SKM-1 (cell line): ENCODE results near the gene IRGC.
"Not testable (repeated sequence)": the region's sequence is repeated elsewhere in the genome, so short reads cannot be mapped to it uniquely, and the experiment has no call there.

Experiments
- DNase-seq: peaks from one replicate; lab custom pipeline; 2025; ENCODE audit not compliant: unreplicated experiment; lab: John Stamatoyannopoulos, UW

IRGC gene, protein sequence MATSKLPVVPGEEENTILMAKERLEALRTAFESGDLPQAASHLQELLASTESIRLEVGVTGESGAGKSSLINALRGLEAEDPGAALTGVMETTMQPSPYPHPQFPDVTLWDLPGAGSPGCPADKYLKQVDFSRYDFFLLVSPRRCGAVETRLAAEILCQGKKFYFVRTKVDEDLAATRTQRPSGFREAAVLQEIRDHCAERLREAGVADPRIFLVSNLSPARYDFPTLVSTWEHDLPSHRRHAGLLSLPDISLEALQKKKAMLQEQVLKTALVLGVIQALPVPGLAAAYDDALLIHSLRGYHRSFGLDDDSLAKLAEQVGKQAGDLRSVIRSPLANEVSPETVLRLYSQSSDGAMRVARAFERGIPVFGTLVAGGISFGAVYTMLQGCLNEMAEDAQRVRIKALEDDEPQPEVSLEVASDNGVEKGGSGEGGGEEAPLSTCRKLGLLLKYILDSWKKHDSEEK

DNA sequence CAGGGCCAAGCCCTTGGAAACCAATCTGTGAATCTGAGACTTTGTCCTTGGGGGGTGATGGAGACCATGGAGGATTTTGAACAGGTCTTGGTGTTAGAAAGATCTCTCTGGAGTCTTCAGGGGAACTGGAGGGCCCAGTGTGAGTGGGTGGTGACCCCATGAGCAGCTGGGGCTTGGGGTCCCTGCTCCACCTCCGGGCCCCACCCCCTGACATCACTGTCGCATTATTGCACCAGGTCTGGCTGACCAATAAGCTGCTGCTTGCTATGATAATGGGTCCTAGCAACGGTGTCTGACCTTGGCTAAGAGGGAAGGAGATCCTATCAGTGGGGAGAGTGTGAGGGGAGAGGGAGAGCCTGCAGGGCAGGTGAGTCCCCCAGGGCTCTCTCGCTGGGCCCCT is at the start of gene IRGC:
TSS of gene IRGC (plus strand) at position 301 of the 400 bp plus-strand sequence. CDS start 2,483 bp downstream, outside the sequence.
- no peak for DNase-seq

DNA sequence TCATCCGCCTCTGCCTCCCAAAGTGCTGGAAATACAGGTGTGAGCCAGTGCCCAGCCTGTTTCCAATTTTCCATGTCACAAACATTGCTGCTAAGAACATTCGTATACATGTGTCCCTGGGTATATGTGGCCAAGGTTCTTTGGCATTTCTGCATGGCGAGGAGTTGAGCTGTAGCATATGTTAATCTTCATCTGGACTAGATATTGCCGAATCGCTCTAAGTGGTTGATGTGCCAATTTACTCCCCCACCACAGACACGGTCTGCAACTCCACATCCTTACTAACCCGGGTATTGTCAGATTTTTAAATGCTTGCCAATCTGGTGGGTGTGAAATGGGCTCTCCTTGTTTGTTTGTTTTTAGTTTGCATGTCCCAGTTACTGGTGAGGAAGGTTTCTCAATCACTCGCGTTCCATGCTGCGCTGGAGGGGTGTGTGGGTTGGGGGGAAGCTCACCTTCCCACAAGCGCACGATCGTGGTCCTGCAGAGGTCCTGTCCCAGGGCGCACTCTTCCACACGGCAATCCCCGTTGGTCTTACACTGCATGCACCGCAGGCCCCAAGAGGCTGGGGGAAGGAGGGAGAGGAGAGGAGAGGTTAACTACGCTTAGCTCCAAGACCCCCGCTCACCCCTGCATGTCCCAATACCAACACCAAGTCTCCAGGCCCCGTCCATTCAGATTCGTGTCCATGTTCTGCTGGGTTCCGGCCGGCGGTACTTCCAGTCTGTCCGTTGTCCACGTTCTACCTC is 48.6 kb upstream of the IRGC start:
- no peak for DNase-seq

DNA sequence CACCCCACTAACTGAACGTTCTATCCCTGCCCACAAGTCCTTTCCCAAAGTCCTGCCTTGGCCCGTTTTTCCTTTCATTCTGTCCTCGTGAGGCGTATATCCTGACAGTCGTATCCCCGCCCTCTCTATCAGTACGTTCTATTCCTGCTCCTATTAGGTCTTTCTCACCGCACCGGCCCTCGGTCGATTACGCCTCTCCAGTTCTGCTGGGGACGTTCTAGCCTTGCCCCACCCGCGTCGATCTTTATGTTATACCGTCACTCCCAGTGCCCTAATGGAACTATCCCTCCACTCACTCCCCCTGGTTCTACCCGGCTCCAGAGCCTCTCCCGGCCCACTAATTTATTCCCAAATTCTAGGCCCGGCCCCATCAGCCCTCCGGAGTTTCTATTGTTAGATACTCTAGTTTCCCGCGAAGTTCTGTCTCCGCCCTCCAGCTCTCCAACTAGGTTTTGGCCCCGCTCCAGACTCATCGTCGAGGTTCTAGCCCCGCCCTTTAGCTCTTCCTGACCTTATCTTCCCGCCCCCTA is 47.9 kb upstream of the IRGC start:
- no peak for DNase-seq

DNA sequence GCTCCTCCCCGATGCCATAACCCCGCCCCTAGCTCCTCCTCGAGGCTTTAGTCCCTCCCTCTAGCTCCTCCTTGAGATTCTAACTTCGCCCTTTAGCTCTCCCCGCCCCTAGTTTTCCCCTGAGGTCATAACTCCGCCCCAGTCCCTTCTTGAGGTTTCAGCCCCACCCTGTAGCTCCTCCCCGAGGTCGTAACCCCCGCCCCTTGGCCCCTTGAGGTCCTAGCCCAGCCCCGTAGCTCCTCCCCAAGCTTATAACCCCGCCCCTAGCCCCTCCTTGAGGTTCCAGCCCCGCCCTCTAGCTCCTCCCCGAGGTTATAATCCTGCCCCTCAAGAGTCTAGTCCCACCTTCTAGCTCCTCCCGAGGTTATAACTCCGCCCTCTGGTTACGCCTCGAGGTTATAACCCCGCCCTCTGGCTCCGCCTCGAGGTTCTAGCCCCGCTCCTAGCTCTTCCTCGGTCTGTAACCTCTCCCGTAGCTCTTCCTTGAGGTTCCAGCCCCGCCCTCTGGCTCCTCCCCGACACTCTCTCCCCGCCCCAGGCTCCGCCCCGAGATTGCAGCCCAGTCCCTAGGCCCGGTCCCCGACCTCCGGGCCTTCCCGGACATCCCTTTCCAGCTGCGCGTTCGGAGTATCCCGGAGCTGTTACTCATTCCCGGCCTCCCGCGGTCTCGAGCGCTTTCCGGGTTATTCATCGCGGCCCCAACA is 47.3 kb upstream of the IRGC start:
- peak; percentile 92 for DNase-seq

DNA sequence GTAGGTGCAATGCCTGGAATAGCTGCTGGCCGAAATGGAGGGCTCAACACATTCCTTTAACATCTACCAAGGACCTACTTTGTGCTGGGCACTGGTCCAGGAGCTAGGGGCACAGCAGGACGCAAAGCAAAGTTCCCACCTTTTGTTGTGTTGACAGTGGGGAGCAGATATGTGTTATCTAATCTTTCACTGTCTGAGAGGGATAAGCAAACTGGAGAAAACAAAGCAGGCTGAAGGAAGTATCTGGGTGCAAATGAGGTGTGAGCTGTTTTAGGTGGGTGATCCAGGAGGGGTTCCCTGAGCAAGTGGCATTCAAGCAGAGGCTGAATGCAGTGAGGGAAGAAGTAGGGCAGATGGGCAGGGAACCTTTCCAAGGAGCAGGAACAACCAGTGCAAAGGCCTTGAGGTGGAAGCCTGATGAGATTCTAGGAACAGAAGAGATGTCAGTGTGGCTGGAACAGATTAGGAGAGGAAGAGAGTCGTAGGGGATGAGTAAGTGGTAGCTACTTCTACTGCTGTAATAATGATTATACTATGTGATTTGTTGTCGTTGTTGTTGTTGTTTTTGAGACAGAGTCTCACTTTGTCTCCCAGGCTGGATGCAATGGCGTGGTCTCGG is 43.7 kb upstream of the IRGC start:
- no peak for DNase-seq

DNA sequence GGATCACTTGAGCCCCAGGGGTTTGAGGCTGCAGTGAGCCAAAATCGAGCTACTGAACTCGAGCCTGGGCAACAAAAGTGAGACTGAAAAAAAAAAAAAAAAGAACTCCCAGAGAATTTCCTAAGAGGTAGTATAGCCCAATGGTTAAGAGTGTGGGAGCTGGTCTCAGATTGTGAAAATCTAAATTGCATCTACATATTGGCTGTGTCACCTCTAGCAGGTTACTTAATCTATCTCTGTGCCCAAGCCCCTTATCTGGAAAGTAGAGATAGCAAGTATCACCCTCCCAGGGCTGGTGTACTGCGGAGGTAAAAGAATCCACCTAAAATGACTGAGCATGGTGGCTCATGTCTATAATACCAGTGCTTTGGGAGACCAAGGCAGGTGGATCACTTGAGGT is 42.2 kb upstream of the IRGC start:
- DNase-seq, result no peak

DNA sequence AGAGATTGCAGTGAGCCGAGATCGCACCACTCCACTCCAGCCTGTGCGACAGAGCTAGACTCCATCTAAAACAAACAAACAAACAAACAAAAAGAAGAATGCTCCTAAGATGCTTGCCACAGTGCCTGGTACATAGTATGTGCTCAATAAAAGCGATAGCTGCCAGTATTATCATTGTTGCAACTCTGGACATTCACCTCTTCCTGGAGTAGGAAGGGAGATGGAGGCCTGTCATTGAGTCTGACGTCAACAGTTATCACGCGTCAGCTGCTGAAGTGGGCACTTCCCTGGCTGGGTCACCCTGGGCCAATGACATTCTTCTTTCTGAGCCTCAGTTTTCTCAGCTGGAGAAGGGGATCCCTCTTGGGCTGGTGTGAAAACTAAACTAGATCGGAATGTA is 41.7 kb upstream of the IRGC start:
- DNase-seq, result no peak

DNA sequence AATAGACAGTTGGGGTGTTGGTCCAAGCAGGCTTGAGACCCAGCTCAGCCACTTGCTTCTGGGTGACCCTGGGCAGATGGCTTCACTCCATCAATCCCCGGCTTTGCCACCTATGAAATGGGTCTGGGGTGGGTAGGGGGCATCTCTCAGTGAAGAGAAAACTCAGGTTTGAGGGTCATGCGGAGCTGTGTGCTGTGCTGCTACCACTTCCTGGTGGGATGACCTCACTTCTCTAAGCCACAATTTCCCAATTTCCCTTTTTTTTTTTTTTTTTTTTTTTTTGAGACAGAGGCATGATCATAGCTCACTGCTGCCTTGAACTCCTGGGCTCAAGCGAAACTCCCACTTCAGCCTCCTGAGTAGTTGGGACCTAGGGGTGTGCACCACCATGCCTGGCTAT is 41.3 kb upstream of the IRGC start:
- no peak for DNase-seq

DNA sequence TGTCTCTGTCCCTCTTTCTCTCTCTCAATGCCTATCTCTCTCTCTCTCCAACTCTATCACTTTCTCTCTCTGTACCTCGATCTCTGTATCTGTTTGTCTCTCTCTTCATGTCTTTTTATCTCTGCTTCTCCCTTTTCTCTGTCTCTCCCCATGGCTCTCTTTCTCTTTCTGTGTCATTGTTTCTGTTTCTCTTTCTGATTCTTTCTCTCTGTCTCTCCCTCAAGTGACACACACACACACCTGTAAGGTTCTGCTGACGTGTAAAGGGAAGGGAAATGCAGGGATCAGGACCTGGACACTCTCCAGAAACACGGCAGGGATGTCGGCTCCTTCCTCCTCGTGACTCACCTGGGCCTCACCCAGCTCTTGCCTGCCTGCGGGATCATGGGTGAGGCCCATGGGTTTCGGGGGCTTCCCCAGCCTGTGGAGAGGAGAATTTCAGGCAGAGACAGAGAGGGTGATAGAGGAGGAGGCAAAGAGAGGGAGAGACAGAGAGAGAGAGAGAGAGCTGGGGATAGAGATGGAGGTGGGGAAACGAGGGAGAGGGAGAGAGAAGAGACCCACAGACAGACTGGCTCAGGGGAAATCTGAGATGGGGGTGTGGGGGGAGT is 40.5 kb upstream of the IRGC start:
- DNase-seq, result no peak

DNA sequence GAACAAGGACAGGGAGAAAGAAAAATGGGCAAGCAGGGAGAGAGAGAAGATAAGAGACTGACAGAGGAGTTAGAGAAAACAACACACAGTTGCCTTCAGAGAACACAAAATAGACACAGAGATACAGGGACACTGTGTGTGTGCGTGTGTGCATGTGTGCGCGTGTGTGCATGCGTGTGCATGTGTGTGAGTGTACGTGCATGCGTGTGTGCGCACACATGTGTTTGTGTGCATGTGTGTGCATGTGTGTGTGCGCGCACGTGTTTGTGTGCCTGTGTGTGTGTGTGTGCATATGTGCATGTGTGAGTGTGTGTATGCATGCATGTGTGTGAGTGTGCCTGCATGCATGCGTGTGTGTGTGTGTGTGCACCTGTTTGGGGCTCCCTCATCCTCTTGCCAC is 40.0 kb upstream of the IRGC start:
- DNase-seq, result no peak

DNA sequence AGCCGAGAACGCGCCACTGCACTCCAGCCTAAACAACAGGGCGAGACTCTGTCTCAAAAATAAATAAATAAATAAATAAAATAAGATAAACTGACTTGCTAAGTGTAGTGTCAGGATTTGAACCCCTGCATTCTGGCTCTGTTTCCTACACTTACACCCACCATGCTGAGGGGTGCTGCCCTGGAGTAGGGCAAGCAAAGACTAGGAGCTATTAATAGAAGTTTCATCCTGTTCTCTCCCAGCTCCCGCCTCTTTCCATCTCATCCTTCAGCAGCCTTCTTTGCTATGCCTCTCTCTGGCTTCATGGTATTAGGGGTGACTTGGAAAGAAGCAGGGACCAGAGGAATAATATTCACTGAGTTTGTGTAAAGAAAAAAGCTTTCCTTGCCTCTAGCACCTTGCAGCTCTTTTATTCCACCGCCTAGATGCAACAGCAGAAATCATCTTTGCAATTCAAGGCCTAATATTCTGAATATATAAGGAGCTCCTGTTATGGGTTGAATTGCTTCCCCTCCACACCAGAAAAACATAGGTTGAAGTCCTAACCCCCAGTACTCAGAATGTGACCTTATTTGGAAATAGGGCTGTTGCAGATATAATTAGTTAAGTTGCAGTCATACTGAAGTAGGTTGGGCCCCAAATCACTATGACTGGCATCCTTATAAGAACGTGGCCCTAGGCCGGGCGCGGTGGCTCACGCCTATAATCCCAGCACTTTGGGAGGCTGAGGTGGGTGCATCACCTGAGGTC is 37.2 kb upstream of the IRGC start:
- DNase-seq, result no peak

DNA sequence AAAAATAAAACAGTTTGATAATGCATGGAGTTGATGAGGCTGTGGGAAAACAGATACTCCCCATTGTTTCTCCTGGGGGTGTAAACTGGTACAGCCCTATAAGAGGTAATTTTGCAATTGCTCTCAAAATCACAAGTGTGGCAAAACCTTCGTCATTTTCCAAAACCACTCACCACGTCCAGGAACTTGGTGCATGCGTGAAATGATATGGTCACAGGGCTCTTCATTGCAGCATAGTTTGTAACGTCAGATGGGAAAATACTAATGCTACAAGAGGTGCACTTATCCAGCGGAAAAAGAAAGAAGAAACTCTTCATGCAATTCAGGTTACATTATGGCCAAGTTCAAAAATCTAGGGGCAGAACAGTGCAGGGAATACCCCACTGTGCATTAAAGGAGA is 34.1 kb upstream of the IRGC start:
- DNase-seq, result no peak

DNA sequence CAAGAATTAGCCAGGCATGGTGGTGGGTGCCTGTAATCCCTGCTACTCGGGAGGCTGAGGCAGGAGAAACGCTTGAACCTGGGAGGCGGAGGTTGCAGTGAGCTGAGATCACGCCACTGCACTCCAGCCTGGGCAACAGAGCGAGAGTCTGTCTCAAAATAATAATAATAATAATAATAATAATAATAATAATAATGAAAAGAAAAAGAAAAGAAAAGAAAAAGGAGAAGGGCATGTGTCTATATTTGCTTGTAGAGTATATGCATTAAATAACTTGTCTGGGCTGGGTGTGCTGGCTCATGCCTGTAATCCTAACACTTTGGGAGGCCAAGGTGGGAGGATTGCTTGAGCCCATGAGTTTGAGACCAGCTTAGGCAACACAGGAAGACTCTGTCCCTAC is 33.6 kb upstream of the IRGC start:
- DNase-seq, result not testable (repeated sequence)

DNA sequence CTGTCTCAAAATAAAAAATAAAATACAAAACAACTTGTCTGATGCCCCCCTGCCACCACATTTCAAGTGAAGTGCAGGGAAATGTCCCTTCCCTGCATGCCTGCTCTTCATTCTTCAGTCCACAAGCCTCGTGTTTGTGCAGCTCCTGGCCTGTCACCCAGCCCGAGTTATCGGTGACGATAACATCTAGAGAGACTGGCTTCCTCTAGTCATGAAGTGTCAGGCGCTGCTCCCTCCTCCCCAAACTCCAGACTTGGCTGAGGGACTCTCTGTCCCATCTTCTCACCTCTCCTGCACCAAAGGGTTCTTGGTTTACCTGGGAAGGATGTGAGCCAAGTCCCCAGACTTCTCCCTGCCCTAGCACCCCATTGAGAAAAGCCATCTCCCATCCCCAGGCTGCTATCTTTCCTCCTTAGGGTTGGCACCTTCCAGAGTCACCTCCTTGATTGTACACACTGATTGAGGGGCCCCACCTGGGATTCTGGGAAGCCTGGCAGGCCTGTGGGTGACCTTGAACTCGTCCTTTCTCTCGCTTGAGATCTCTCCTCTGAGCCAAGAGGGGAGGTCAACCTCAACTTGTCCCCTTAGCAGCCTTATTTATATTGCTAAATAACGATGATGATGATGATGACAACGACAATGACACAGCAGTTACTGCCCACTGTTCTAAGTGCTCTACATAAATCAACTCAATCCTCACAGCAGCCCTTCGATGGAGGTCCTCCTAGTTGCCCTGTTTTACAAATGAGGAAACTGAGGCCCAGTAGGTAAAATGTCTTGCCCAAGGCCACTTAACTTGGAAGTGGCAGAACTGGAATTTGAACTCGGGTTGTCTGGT is 32.8 kb upstream of the IRGC start:
- DNase-seq, result no peak

DNA sequence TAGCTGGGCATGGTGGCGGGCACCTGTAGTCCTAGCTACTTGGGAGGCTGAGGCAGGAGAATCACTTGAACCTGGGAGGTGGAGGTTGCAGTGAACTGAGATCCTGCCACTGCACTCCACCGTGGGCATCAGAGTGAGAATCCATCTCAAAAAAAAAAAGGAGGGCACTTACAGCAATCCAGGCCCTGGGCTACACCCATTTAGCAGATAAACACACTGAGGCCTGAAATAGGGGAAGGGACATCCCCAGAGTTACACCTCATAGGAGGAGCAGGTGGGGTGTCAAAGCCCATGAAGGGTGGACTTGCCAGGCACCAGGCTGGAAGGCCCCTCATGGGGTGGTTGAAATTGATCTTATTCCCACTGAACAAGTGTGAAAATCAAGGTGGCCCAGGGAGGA is 32.0 kb upstream of the IRGC start:
- no peak for DNase-seq

DNA sequence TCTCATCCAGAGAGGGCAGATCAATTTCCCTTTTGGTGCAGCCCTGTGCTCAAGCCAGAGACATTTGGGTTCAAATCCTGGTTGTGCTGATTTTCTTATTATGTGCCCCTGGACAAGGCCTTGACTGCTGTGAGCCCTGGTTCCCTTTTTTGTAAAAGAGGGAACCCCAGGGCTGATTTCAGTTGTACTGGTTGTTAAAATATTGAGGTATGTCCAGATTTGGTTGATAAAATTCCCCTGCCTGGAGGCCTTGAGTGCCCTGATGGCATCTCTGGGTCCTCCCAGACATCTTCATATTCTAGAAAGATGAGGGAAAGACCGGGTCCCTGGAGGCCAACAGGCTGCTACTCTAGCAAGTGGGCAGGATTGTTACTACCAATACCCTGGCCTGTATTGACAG is 31.6 kb upstream of the IRGC start:
- no peak for DNase-seq

DNA sequence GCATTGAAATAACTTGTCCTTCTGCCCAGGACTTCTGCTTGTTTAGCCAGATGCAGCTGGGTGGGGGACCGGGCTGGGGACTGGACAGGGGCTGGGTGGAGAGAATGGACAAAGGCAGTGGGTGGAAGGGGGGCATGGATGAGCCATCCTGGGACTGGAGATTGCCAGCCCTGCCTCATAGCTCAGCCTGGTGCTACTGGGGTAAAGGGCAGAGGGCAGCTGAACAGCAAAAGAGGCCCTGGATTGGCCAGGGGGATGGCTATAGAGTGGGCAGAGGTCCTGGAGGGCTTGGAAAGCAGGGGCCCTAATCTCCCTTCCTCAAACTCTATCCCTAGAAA is 28.2 kb upstream of the IRGC start:
- no peak for DNase-seq

DNA sequence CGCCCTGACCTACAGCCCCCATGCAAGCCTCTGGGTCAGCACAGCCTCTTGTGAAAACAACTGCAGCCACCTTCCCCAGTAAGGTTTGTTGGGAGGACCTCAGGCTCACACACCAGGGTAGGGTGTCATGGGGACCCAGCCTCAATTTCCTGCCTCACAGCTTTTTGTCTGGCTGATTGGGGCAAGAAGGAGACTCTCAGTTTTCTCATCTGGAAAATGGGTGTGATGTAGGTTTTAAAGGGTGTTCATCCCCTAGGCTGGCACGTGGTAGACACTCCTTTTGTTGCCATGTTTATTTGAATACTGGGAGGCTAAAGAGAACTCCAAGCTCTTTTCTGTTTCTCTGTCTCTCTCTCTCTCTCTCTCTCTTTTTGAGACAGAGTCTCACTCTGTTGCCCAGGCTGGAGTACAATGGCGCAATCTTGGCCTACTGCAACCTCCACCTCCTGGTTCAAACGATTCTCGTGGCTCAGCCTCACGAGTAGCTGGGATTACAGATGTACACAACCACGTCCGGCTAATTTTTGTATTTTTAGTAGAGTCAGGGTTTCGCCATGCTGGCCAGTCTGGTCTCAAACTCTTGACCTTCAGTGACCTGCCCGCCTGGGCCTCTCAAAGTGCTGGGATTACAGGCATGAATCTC is 27.7 kb upstream of the IRGC start:
- no peak for DNase-seq

DNA sequence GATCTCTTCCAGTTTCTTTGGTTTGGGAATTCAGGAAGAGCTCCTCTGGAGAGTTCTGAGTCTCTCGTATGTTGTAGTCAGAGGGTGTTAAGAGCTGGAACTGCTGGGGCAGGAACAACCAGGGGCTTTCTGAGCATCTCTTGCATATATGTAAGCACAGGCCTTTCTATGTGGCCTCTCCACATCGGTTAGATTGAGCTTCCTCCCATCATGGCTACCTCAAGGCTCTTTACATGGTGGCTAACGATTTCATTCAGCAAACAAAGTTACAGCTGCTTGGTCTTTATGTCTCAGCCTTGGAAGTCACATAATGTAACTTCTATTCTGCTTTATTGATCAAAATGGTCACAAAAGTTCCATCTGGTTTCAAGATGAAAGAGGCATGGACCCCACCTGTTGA is 25.4 kb upstream of the IRGC start:
- no peak for DNase-seq
